Panc1 (cell line): Measurements from ENCODE around the gene ICA1. TPM values are rescaled to one million over a fixed set of nuclear protein-coding genes. Genes with fewer than 3 reads are reported as not detected.

ENCODE experiments used
- ATAC-seq: fragments of 200-7000 bp; cut with Tn5 transposase; 2 replicates; pipeline ENCODE4 v1.9.1; 2020; ENCODE audit warnings: mild to moderate bottlenecking, moderate library complexity
- BruUV-seq: library from RNA; stranded (reverse); fragments of 400-500 nt; replicated peaks from 2 replicates; lab custom pipeline; 2021; lab: Mats Ljungman, UMichigan
- CTCF ChIA-PET: fragments of 300-600 bp; sonication (Branson Sonifier 250); formaldehyde crosslinking; loops from one replicate; lab custom pipeline; 2022; ENCODE audit warnings: antibody characterized with exemption; lab: Charles Lee
- POLR2A ChIA-PET: fragments of 300-600 bp; sonication (Branson Sonifier 250); formaldehyde crosslinking; loops from one replicate; lab custom pipeline; 2022; ENCODE audit warnings: antibody characterized with exemption; lab: Charles Lee
- DNase-seq: peaks from one replicate; pipeline ENCODE4 v3.0.0-alpha.2; 2010; ENCODE audit warnings: low read depth, low spot score
- H3K27ac ChIP-seq: 2 replicates; pipeline ENCODE4 v1.5.1; 2011; ENCODE audit warnings: mild to moderate bottlenecking, low read length, inconsistent platforms
- H3K27me3 ChIP-seq: fragments of 200-500 bp; sonication (Bioruptor generic); 2 replicates; pipeline ENCODE4 v1.6.0; 2014; ENCODE audit warnings: low read length, inconsistent platforms; ENCODE audit not compliant: control insufficient read depth, insufficient read depth
- H3K36me3 ChIP-seq: fragments of 200-500 bp; sonication (Bioruptor generic); 2 replicates; pipeline ENCODE4 v1.5.1; 2014; ENCODE audit warnings: inconsistent platforms, mild to moderate bottlenecking, low read length, moderate library complexity; ENCODE audit not compliant: control insufficient read depth, insufficient read depth
- H3K4me1 ChIP-seq: 2 replicates; pipeline ENCODE4 v1.5.1; 2011; ENCODE audit warnings: inconsistent platforms, mild to moderate bottlenecking, low read length, moderate library complexity; ENCODE audit not compliant: control insufficient read depth, insufficient read depth
- H3K4me3 ChIP-seq, 2 experiments: 2 replicates each; pipeline ENCODE4 v1.5.1; 2011 to 2012; ENCODE audit warnings: low read depth in 2 of 2, low read length in 2 of 2, mild to moderate bottlenecking in 2 of 2, inconsistent platforms in 1 of 2, moderate library complexity in 1 of 2
- H3K9me3 ChIP-seq: fragments of 200-500 bp; sonication (Bioruptor generic); 2 replicates; pipeline ENCODE4 v1.5.1; 2014; ENCODE audit warnings: low read depth, mild to moderate bottlenecking, inconsistent platforms, low read length, moderate library complexity; ENCODE audit not compliant: control insufficient read depth, insufficient read depth
- CTCF ChIP-seq: fragments of 450-650 bp; IDR thresholded peaks from 2 replicates; pipeline ENCODE4 v1.5.1; 2017; ENCODE audit warnings: mild to moderate bottlenecking
- POLR2AphosphoS5 ChIP-seq: IDR thresholded peaks from 2 replicates; pipeline ENCODE4 v1.6.1; 2012; ENCODE audit warnings: mild to moderate bottlenecking, low read depth, low read length, moderate library complexity
- REST ChIP-seq, 2 experiments: IDR thresholded peaks; 2 replicates each; pipeline ENCODE4 v1.6.1; 2011 to 2012; ENCODE audit warnings: low read depth in 2 of 2, control low read depth in 1 of 2, low read length in 1 of 2, mild to moderate bottlenecking in 1 of 2, moderate library complexity in 1 of 2; ENCODE audit not compliant: insufficient read depth in 1 of 2
- SIN3A ChIP-seq: IDR thresholded peaks from 2 replicates; pipeline ENCODE4 v1.6.1; 2012; ENCODE audit warnings: low read depth, mild to moderate bottlenecking, low read length, moderate library complexity, borderline replicate concordance; ENCODE audit not compliant: insufficient read depth
- TCF7L2 ChIP-seq: IDR thresholded peaks from 2 replicates; pipeline ENCODE4 v1.6.1; 2011; ENCODE audit warnings: mild to moderate bottlenecking, low read depth, low read length, inconsistent platforms
- in situ Hi-C: cut with HindIII; loops from 2 replicates; pipeline ENCODE4 v1.10.0; 2016; ENCODE audit warnings: low sequenced_read_pairs, low pct_unique_long_range_greater_than_20kb
- intact Hi-C: fragments of 100-400 bp; cut with micrococcal nuclease; formaldehyde crosslinking; loops from one replicate; pipeline ENCODE4 v1.10.0; 2022; ENCODE audit not compliant: unreplicated experiment
- total RNA-seq: library from RNA; stranded (reverse); gene quantifications from one replicate; pipeline ENCODE4 v1.2.1, GENCODE V29; 2021; ENCODE audit not compliant: unreplicated experiment

Gene ICA1
- total RNA-seq, 1 experiment from 2014 or later, result 1.1 TPM

- TF ChIP-seq CTCF (no peak), SIN3A (no peak), POLR2AphosphoS5 (no peak), TCF7L2 (no peak), REST (IDR thresholded peaks at IDR 0.05; ENCODE audit: insufficient read depth in 1 of 2, low read depth in 2 of 2, low read length in 1 of 2) (no peak)
These were observed 45.7 kb downstream of the ICA1 start for GRCh38 chr7:8216334-8216690.

GRCh38 chr7:8215648-8216333 lies 46.2 kb downstream of the ICA1 start:
- H3K27me3 ChIP-seq, result no peaks in the 10 kb centered on the region
- H3K27ac ChIP-seq, result no peak overlapping the region
- BruUV-seq, result no TSS peak
- intact Hi-C loops (loop anchor here (5.0 to 10.0 kb wide), 5 partner anchors 171 to 778 kb away; no protein-coding TSS in a partner anchor), in situ Hi-C loops (no loop called here)
- ATAC-seq, result no peak
- no peaks in the 10 kb centered on the region for H3K9me3 ChIP-seq
- H3K36me3 ChIP-seq, result no peaks in the 10 kb centered on the region
- no peak overlapping the region for H3K4me3 ChIP-seq
- H3K4me1 ChIP-seq, result no peaks in the 10 kb centered on the region
- POLR2A ChIA-PET, result no interaction called here
- TF ChIP-seq TCF7L2, result no peak
- no peak for TF ChIP-seq SIN3A
- 0 out of 2 replicates have a peak, but pooled peaks have one; percentile 3 for TF ChIP-seq CTCF
- DNase-seq, result no peak
- CTCF ChIA-PET, result interaction anchor here (1.7 kb wide), 1 partner anchor 791 kb away, joined by 3 read pairs; no protein-coding TSS in a partner anchor

More at GRCh38 chr7:8216334-8216690, 45.7 kb downstream of the ICA1 start:
- ChIA-PET CTCF (interaction anchor here (1.3 kb wide), 1 partner anchor 80 kb away, joined by 6 read pairs; no protein-coding TSS in a partner anchor), POLR2A (no interaction called here)
- Histone ChIP-seq H3K27ac (no peak overlapping the region), H3K4me1 (no peaks in the 10 kb centered on the region), H3K27me3 (no peaks in the 10 kb centered on the region), H3K4me3 (no peak overlapping the region), H3K36me3 (no peaks in the 10 kb centered on the region), H3K9me3 (no peaks in the 10 kb centered on the region)
- ATAC-seq (no peak), DNase-seq (no peak)
- in situ Hi-C loops, result no loop called here
- no TSS peak for BruUV-seq
- intact Hi-C loops, result loop anchor here (5.0 to 10.0 kb wide), 5 partner anchors 172 to 779 kb away; no protein-coding TSS in a partner anchor
